ENCODE results near the gene CFAP65. TPM values are rescaled to one million over a fixed set of nuclear protein-coding genes. Genes with fewer than 3 reads are reported as not detected.

Gene CFAP65
- total and polyA plus RNA-seq, 8 donors = 0.06 to 0.38 (median 0.13) TPM

- FAIRE-seq (no peak), ATAC-seq (no peak)
- no peaks in the 10 kb centered on the region for H3K27me3 ChIP-seq
Observed at GRCh38 chr2:219086196-219086595, 44.9 kb upstream of the CFAP65 start.

GRCh38 chr2:219084791-219085190 lies 43.5 kb upstream of the CFAP65 start:
- Histone ChIP-seq H3K4me1 (peaks cover 0 to 14% (median 0%) of the 10 kb centered on the region in 3 donors), H3K36me3 (no peaks in the 10 kb centered on the region), H3K9me3 (no peaks in the 10 kb centered on the region), H3K4me3 (no peak overlapping the region), H3K27ac (no peak overlapping the region), H3K27me3 (no peaks in the 10 kb centered on the region)
- no peak for TF ChIP-seq CTCF (IDR thresholded peaks at IDR 0.05)
- intact Hi-C loops (cut with DNase I) = no loop called here
- FAIRE-seq (no peak), DNase-seq (no peak), ATAC-seq (no peak)

More at GRCh38 chr2:219086196-219086595, 44.9 kb upstream of the CFAP65 start:
- intact Hi-C loops (cut with DNase I) = no loop called here
- Histone ChIP-seq H3K4me1 (peaks cover 0 to 14% (median 0%) of the 10 kb centered on the region in 3 donors), H3K4me3 (no peak overlapping the region), H3K36me3 (no peaks in the 10 kb centered on the region), H3K27ac (no peak overlapping the region), H3K9me3 (no peaks in the 10 kb centered on the region)
- TF ChIP-seq CTCF (IDR thresholded peaks at IDR 0.05) = no peak
- DNase-seq = no peak

- H3K4me1 ChIP-seq = peaks cover 0 to 14% (median 0%) of the 10 kb centered on the region in 3 donors
- H3K9me3 ChIP-seq = no peaks in the 10 kb centered on the region
- FAIRE-seq = no peak
- no peak for TF ChIP-seq CTCF (IDR thresholded peaks at IDR 0.05)
- H3K4me3 ChIP-seq = no peak overlapping the region
- H3K27ac ChIP-seq = peak overlapping the region in 2 of 4 donors; percentile 41 to 50
- peak in 2 of 6 donors; percentile 16 to 23 for DNase-seq
- no peaks in the 10 kb centered on the region for H3K27me3 ChIP-seq
- 37 to 43% methylated on average over 5 of the region's 5 CpGs for WGBS, 2 donors
- intact Hi-C loops (cut with DNase I) = no loop called here
- ATAC-seq = peak; percentile 51 to 69 (median 57)
- H3K36me3 ChIP-seq = peaks cover 0 to 6% (median 0%) of the 10 kb centered on the region in 3 donors
Observed at GRCh38 chr2:219082332-219082958, 41.1 kb upstream of the CFAP65 start.

- ATAC-seq (peak; percentile 89 to 96 (median 92)), FAIRE-seq (no peak), DNase-seq (peak in 1 of 6 donors; percentile 27)
- Histone ChIP-seq H3K27ac (peak overlapping the region in 2 of 4 donors; percentile 41 to 50), H3K4me3 (no peak overlapping the region), H3K27me3 (no peaks in the 10 kb centered on the region), H3K4me1 (peaks cover 0 to 14% (median 0%) of the 10 kb centered on the region in 3 donors), H3K36me3 (peaks cover 0 to 8% (median 0%) of the 10 kb centered on the region in 3 donors), H3K9me3 (no peaks in the 10 kb centered on the region)
- intact Hi-C loops (cut with DNase I) = no loop called here
- TF ChIP-seq CTCF (IDR thresholded peaks at IDR 0.05) = no peak
Observed at GRCh38 chr2:219081701-219082331, 40.5 kb upstream of the CFAP65 start.

- no peak for DNase-seq
- Histone ChIP-seq H3K36me3 (peaks cover 0 to 10% (median 0%) of the 10 kb centered on the region in 3 donors), H3K9me3 (no peaks in the 10 kb centered on the region), H3K4me1 (peaks cover 0 to 14% (median 0%) of the 10 kb centered on the region in 3 donors), H3K27ac (no peak overlapping the region), H3K4me3 (no peak overlapping the region), H3K27me3 (no peaks in the 10 kb centered on the region)
- 85 to 89% methylated on average over 7 of the region's 7 CpGs for WGBS, 2 donors
- no peak for ATAC-seq
- no peak for TF ChIP-seq CTCF (IDR thresholded peaks at IDR 0.05)
- intact Hi-C loops (cut with DNase I) = no loop called here
- no peak for FAIRE-seq
Observed at GRCh38 chr2:219081096-219081495, 39.8 kb upstream of the CFAP65 start.

Data from pancreas (tissue), 10 donors.